Heart left ventricle (tissue), 16 donors: Measurements from ENCODE around the gene NFKBIL1. TPM values are rescaled to one million over a fixed set of nuclear protein-coding genes. Genes with fewer than 3 reads are reported as not detected.

ENCODE experiments used
- ATAC-seq, 4 donors: fragments of 200-7000 bp; cut with Tn5 transposase; one replicate each; pipeline ENCODE4 v1.9.1; 2020 to 2022; ENCODE audit warnings: moderate library complexity in 4 of 4, mild to moderate bottlenecking in 3 of 4, moderate number of reproducible peaks in 1 of 4
- DNase-seq, 5 donors: peaks; one replicate each; pipeline ENCODE4 v3.0.0-alpha.2; 2020
- H3K27ac ChIP-seq, 12 donors: fragments of 200-600 bp; sonication (generic) in 4 of 12; one replicate each; pipeline versions ENCODE4 v1.5.0 to v1.8.0; 2016 to 2022; ENCODE audit warnings: mild to moderate bottlenecking in 2 of 12
- H3K27me3 ChIP-seq, 9 donors: fragments of 200-600 bp; sonication (generic) in 2 of 9; one replicate each; pipeline versions ENCODE4 v1.5.1 to v1.8.0; 2016 to 2022; ENCODE audit warnings: mild to moderate bottlenecking in 3 of 9
- H3K36me3 ChIP-seq, 9 donors: fragments of 200-600 bp; sonication (generic) in 2 of 9; one replicate each; pipeline versions ENCODE4 v1.5.0 to v1.8.0; 2018 to 2022; ENCODE audit warnings: mild to moderate bottlenecking in 2 of 9
- H3K4me1 ChIP-seq, 12 donors: fragments of 200-600 bp; sonication (generic) in 4 of 12; one replicate each; pipeline versions ENCODE4 v1.5.0 to v1.8.0; 2016 to 2022; ENCODE audit warnings: mild to moderate bottlenecking in 3 of 12
- H3K4me3 ChIP-seq, 12 donors: fragments of 200-600 bp; sonication (generic) in 4 of 12; one replicate each; pipeline versions ENCODE4 v1.5.0 to v1.8.0; 2017 to 2022; ENCODE audit warnings: mild to moderate bottlenecking in 9 of 12, moderate library complexity in 4 of 12
- H3K9me3 ChIP-seq, 12 donors: fragments of 200-600 bp; sonication (generic) in 4 of 12; one replicate each; pipeline versions ENCODE4 v1.5.0 to v1.8.0; 2016 to 2022; ENCODE audit warnings: mild to moderate bottlenecking in 1 of 12
- POLR2A ChIP-seq, 2 donors: fragments of 450-650 bp; IDR thresholded peaks; one replicate each; pipeline ENCODE4 v1.6.1; 2017; ENCODE audit warnings: antibody characterized with exemption in 2 of 2, mild to moderate bottlenecking in 2 of 2, moderate library complexity in 2 of 2
- WGBS, 4 donors: extraction: QIAGEN DNeasy Blood & Tissue Kit in 2 of 4; methylation state at CpG; one replicate each; pipeline versions ENCODE4 v1.1.5 to v1.1.7; 2013 to 2018; 5-methylcytosine and 5-hydroxymethylcytosine counted together
- intact Hi-C, 10 donors: fragments of 100-400 bp; cut with DNase I; formaldehyde crosslinking; loops; one replicate each; pipeline versions ENCODE4 v1.11.1 to v1.14.2; 2022
- polyA plus RNA-seq, 2 donors: library from polyadenylated mRNA; stranded (reverse); fragments of 200-250 nt; gene quantifications; one replicate each; pipeline ENCODE4 v1.2.3, GENCODE V29; 2013
- total RNA-seq, 9 donors: library from RNA; depleted of rRNA in 2 of 9; stranded (reverse); fragments of >200 nt in 2 of 9; fragmentation: NEBNext Ultra II Directional in 3 of 9; extraction: Animal tissue kit (Norgen Biotek cat#: 25700) in 3 of 9; gene quantifications; one replicate each; pipeline versions ENCODE4 v1.1.0 to v1.2.4, GENCODE V29; 2016 to 2023
- TF ChIP-seq, protein P1 (sequence below), 12 donors: fragments of 200-600 bp; sonication (generic) in 4 of 12; IDR thresholded peaks; one replicate each; pipeline versions ENCODE4 v1.5.0 to v1.8.0; 2018 to 2022; ENCODE audit warnings: antibody characterized with exemption in 12 of 12, mild to moderate bottlenecking in 5 of 12
- donor health status: ischemic (EF 13 %, LVEDD 7.1; RV severe dilation, severe dysfunction).
- donor health status: healthy with polysubstance abuse.
- donor health status: DM: no; HTN: yes; CAD: no.
- donor health status: DM: no; HTN: no; CAD: no.
- donor health status: ischemic (EF 25% LVEDD 6.9; RV normal size, moderate dysfunction).
- donor health status: ischemic (EF 25% LVEDD 5.7; RV mildly dilated, moderate dysfunction).
- donor health status: healthy.
- donor health status: DM: yes; HTN: yes; CAD: no.
- donor health status: ischemic (EF 35%, LVEDD 5.7; RV mildly dilated, moderate dysfunction).
- donor health status: nonischemic (EF 11% LVEDD 7.7; RV severe dilation, severe dysfunction).
- donor health status: DM: yes; HTN: yes; CAD: no.
- donor health status: PGD.
- donor health status: ischemic (EF 29% LVEDD 5.4; RV normal size, mild dysfunction).
- donor health status: nonischemic (EF 23%, LVEDD 6.1; RV moderate dilation, normal function).

The NFKBIL1 gene
- total and polyA plus RNA-seq, 11 donors, result 10.0 to 22.9 (median 13.6) TPM

DNA sequence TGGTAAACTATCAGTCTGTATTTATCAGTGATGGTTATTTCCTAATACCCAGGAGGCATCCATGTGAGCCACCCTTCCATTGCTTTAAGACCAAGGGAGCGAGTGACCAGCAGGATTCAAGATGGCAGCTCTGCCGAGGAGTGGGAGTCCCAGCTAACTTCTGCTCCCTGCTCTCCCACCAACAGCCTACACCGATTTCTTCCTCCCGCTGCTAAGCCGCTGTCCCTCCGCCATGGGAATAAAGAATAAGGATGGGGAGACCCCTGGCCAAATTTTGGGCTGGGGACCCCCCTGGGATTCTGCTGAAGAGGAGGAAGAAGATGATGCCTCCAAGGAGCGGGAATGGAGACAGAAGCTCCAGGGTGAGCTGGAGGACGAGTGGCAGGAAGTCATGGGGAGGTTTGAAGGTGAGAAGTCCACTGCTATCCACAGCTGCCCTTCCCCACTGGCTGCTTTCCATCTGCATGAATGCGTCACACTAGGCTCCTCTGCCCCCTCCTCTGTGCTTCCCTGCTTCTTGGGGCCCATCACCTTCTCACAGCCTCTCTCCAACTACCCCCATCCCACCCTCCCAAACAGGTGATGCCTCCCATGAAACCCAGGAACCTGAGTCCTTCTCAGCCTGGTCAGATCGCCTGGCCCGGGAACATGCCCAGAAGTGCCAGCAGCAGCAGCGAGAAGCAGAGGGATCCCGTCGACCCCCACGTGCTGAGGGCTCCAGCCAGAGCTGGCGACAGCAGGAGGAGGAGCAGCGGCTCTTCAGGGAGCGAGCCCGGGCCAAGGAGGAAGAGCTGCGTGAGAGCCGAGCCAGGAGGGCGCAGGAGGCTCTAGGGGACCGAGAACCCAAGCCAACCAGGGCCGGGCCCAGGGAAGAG is 10.3 kb downstream of the NFKBIL1 start:
- Histone ChIP-seq H3K36me3 (peaks cover 0 to 55% (median 35%) of the 10 kb centered on the region in 9 donors), H3K4me1 (peaks cover 7 to 67% (median 35%) of the 10 kb centered on the region in 12 donors), H3K4me3 (peak overlapping the region in 2 of 12 donors; percentile 15 to 40), H3K9me3 (no peaks in the 10 kb centered on the region), H3K27ac (peak overlapping the region in 11 of 12 donors; percentile 27 to 90 (median 79)), H3K27me3 (no peaks in the 10 kb centered on the region)
- intact Hi-C loops, result no loop called here
- DNase-seq, result no peak
- no peak for TF ChIP-seq POLR2A (IDR thresholded peaks at IDR 0.05)
- TF ChIP-seq, protein P1, sequence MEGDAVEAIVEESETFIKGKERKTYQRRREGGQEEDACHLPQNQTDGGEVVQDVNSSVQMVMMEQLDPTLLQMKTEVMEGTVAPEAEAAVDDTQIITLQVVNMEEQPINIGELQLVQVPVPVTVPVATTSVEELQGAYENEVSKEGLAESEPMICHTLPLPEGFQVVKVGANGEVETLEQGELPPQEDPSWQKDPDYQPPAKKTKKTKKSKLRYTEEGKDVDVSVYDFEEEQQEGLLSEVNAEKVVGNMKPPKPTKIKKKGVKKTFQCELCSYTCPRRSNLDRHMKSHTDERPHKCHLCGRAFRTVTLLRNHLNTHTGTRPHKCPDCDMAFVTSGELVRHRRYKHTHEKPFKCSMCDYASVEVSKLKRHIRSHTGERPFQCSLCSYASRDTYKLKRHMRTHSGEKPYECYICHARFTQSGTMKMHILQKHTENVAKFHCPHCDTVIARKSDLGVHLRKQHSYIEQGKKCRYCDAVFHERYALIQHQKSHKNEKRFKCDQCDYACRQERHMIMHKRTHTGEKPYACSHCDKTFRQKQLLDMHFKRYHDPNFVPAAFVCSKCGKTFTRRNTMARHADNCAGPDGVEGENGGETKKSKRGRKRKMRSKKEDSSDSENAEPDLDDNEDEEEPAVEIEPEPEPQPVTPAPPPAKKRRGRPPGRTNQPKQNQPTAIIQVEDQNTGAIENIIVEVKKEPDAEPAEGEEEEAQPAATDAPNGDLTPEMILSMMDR (IDR thresholded peaks at IDR 0.05), result no peak
- WGBS, 4 donors, result 56 to 67% (median 62%) methylated on average over 22 to 24 of the region's 24 CpGs
- peak in 1 of 4 donors; percentile 5 for ATAC-seq

DNA sequence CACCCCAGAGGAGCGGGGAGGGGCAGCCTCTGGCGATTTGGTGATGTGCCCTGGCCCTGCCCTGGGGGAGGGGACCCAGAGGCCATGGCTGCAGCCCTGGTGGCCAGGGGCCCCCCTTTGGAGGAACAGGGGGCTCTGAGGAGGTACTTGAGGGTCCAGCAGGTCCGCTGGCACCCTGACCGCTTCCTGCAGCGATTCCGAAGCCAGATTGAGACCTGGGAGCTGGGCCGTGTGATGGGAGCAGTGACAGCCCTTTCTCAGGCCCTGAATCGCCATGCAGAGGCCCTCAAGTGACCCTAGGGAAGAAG is 10.9 kb downstream of the NFKBIL1 start:
- DNase-seq (no peak), ATAC-seq (no peak)
- TF ChIP-seq, protein P1 (IDR thresholded peaks at IDR 0.05), result no peak
- no peak for TF ChIP-seq POLR2A (IDR thresholded peaks at IDR 0.05)
- Histone ChIP-seq H3K36me3 (peaks cover 0 to 54% (median 33%) of the 10 kb centered on the region in 9 donors), H3K9me3 (no peaks in the 10 kb centered on the region), H3K27me3 (no peaks in the 10 kb centered on the region), H3K4me1 (peaks cover 7 to 72% (median 35%) of the 10 kb centered on the region in 12 donors), H3K27ac (peak overlapping the region in 11 of 12 donors; percentile 27 to 90 (median 79)), H3K4me3 (peak overlapping the region in 2 of 12 donors; percentile 15 to 40)
- 64 to 87% (median 71%) methylated on average over 8 of the region's 8 CpGs for WGBS, 4 donors
- intact Hi-C loops, result no loop called here

- no peak for TF ChIP-seq POLR2A (IDR thresholded peaks at IDR 0.05)
- TF ChIP-seq, protein P1 (IDR thresholded peaks at IDR 0.05), result no peak
- 69 to 80% (median 73%) methylated on average over 14 of the region's 14 CpGs for WGBS, 4 donors
- Histone ChIP-seq H3K4me3 (peak overlapping the region in 2 of 12 donors; percentile 15 to 40), H3K27ac (peak overlapping the region; percentile 7 to 90 (median 78)), H3K4me1 (peaks cover 7 to 78% (median 35%) of the 10 kb centered on the region in 12 donors), H3K27me3 (no peaks in the 10 kb centered on the region), H3K9me3 (no peaks in the 10 kb centered on the region), H3K36me3 (peaks cover 0 to 48% (median 27%) of the 10 kb centered on the region in 9 donors)
- peak in 2 of 5 donors; percentile 51 to 61 for DNase-seq
- peak; percentile 26 to 64 (median 40) for ATAC-seq
- intact Hi-C loops, result no loop called here
Measured at GRCh38 chr6:31558631-31559500, 11.5 kb downstream of the NFKBIL1 start.

- no peaks in the 10 kb centered on the region for H3K27me3 ChIP-seq
- 44 to 56% (median 50%) methylated on average over 4 of the region's 4 CpGs for WGBS, 4 donors
- TF ChIP-seq, protein P1 (IDR thresholded peaks at IDR 0.05), result no peak
- TF ChIP-seq POLR2A (IDR thresholded peaks at IDR 0.05), result no peak
- H3K4me3 ChIP-seq, result peak overlapping the region in 3 of 12 donors; percentile 5 to 38 (median 15)
- no peaks in the 10 kb centered on the region for H3K9me3 ChIP-seq
- intact Hi-C loops, result no loop called here
- no peak for DNase-seq
- peaks cover 0 to 42% (median 20%) of the 10 kb centered on the region in 9 donors for H3K36me3 ChIP-seq
- peaks cover 7 to 80% (median 35%) of the 10 kb centered on the region in 12 donors for H3K4me1 ChIP-seq
- H3K27ac ChIP-seq, result peak overlapping the region; percentile 7 to 90 (median 78)
- no peak for ATAC-seq
Measured at GRCh38 chr6:31559606-31559957, 12.2 kb downstream of the NFKBIL1 start.
